ENCODE data around the gene MITF. TPM values are rescaled to one million over a fixed set of nuclear protein-coding genes. Genes with fewer than 3 reads are reported as not detected.

Gene MITF
- total and polyA plus RNA-seq, 8 donors: 1.8 to 9.7 (median 5.5) TPM

- FAIRE-seq (no peak), DNase-seq (no peak), ATAC-seq (no peak)
- no peak for TF ChIP-seq CTCF (IDR thresholded peaks at IDR 0.05)
- WGBS, 2 donors: 84 to 85% methylated on average over 6 of the region's 6 CpGs
- Histone ChIP-seq H3K4me1 (no peaks in the 10 kb centered on the region), H3K9me3 (no peaks in the 10 kb centered on the region), H3K36me3 (no peaks in the 10 kb centered on the region), H3K27ac (no peak overlapping the region), H3K4me3 (no peak overlapping the region), H3K27me3 (no peaks in the 10 kb centered on the region)
- intact Hi-C loops (cut with DNase I): no loop called here
Measured at GRCh38 chr3:69770976-69771634, 31.8 kb downstream of the MITF start.

- intact Hi-C loops (cut with DNase I): no loop called here
- TF ChIP-seq CTCF (IDR thresholded peaks at IDR 0.05): no peak
- H3K36me3 ChIP-seq: no peaks in the 10 kb centered on the region
- no peaks in the 10 kb centered on the region for H3K4me1 ChIP-seq
- H3K27me3 ChIP-seq: no peaks in the 10 kb centered on the region
- DNase-seq: no peak
- H3K27ac ChIP-seq: no peak overlapping the region
- ATAC-seq: no peak
- no peak for FAIRE-seq
- no peak overlapping the region for H3K4me3 ChIP-seq
- WGBS, 2 donors: 30 to 41% methylated on average over 2 of the region's 2 CpGs
- no peaks in the 10 kb centered on the region for H3K9me3 ChIP-seq
Measured at GRCh38 chr3:69772152-69772867, 33.0 kb downstream of the MITF start.

GRCh38 chr3:69774029-69774428 lies 34.8 kb downstream of the MITF start:
- peak in 2 of 4 donors; percentile 52 to 64 for ATAC-seq
- no peak for FAIRE-seq

GRCh38 chr3:69775751-69776150 lies 36.5 kb downstream of the MITF start:
- DNase-seq (no peak), ATAC-seq (no peak), FAIRE-seq (no peak)
- H3K27me3 ChIP-seq: no peaks in the 10 kb centered on the region
- WGBS, 2 donors: 95 to 96% methylated on average over 3 of the region's 3 CpGs
- H3K36me3 ChIP-seq: no peaks in the 10 kb centered on the region
- H3K9me3 ChIP-seq: no peaks in the 10 kb centered on the region
- no peak for TF ChIP-seq CTCF (IDR thresholded peaks at IDR 0.05)
- no peak overlapping the region for H3K27ac ChIP-seq
- H3K4me1 ChIP-seq: peaks cover 0 to 5% (median 0%) of the 10 kb centered on the region in 3 donors
- H3K4me3 ChIP-seq: no peak overlapping the region
- intact Hi-C loops (cut with DNase I): no loop called here

More at GRCh38 chr3:69774029-69774428, 34.8 kb downstream of the MITF start:
- Histone ChIP-seq H3K4me1 (peaks cover 0 to 5% (median 0%) of the 10 kb centered on the region in 3 donors), H3K4me3 (no peak overlapping the region), H3K27me3 (no peaks in the 10 kb centered on the region), H3K27ac (no peak overlapping the region), H3K9me3 (no peaks in the 10 kb centered on the region), H3K36me3 (no peaks in the 10 kb centered on the region)
- intact Hi-C loops (cut with DNase I): no loop called here
- DNase-seq: peak in 2 of 6 donors; percentile 32 to 38
- TF ChIP-seq CTCF (IDR thresholded peaks at IDR 0.05): no peak
- WGBS, 2 donors: 89% methylated on average over 1 of the region's 1 CpG

- no peaks in the 10 kb centered on the region for H3K27me3 ChIP-seq
- ATAC-seq (no peak), DNase-seq (no peak), FAIRE-seq (no peak)
- H3K27ac ChIP-seq: no peak overlapping the region
- intact Hi-C loops (cut with DNase I): no loop called here
- WGBS, 2 donors: 96 to 98% methylated on average over 3 of the region's 3 CpGs
- TF ChIP-seq CTCF (IDR thresholded peaks at IDR 0.05): no peak
- no peak overlapping the region for H3K4me3 ChIP-seq
- no peaks in the 10 kb centered on the region for H3K9me3 ChIP-seq
- no peaks in the 10 kb centered on the region for H3K36me3 ChIP-seq
- peaks cover 0 to 5% (median 0%) of the 10 kb centered on the region in 3 donors for H3K4me1 ChIP-seq
Measured at GRCh38 chr3:69776289-69776688, 37.0 kb downstream of the MITF start.
